Erythroblast (primary cell): ENCODE results near the gene HADH.

Experiments
- GATA1 ChIP-seq: IDR thresholded peaks from 2 replicates; pipeline ENCODE4 v1.6.1; 2011; ENCODE audit warnings: low read depth, mild to moderate bottlenecking, control low read depth, low read length, moderate library complexity
- POLR2A ChIP-seq: IDR thresholded peaks from 2 replicates; pipeline ENCODE4 v1.6.1; 2011; ENCODE audit warnings: mild to moderate bottlenecking, low read length

GRCh38 chr4:108004646-108005045 is 15.0 kb downstream of the HADH start:
- TF ChIP-seq POLR2A, result no peak
- TF ChIP-seq GATA1, result no peak
